HepG2 (cell line): Measurements from ENCODE around the gene BABAM2. TPM values are rescaled to one million over a fixed set of nuclear protein-coding genes. Genes with fewer than 3 reads are reported as not detected.

Experiments used
- ATAC-seq: fragments of 200-7000 bp; cut with Tn5 transposase; 3 replicates; pipeline ENCODE4 v1.9.1; 2020; ENCODE audit warnings: mild to moderate bottlenecking, moderate library complexity
- BruUV-seq: library from RNA; stranded (reverse); fragments of 400-500 nt; replicated peaks from 2 replicates; lab custom pipeline; 2021; lab: Mats Ljungman, UMichigan
- CTCF ChIA-PET: fragments of 300-600 bp; formaldehyde crosslinking; extraction: SDS; loops from one replicate; lab custom pipeline; 2021; ENCODE audit warnings: low total read pairs, inconsistent platforms, low intra/inter-chr PET ratio; lab: Yijun Ruan, JAX
- POLR2A ChIA-PET: fragments of 350-600 bp; sonication (Branson Sonifier 250); formaldehyde crosslinking; loops from one replicate; lab custom pipeline; 2020; ENCODE audit warnings: antibody characterized with exemption, inconsistent platforms; lab: Yijun Ruan, JAX
- DNase-seq: peaks from one replicate; pipeline ENCODE4 v3.0.0-alpha.2; 2015; ENCODE audit warnings: low spot score
- FAIRE-seq: peaks from 3 replicates; lab custom pipeline; 2011; peaks lifted over from hg19 to GRCh38; lab: Jason Lieb, UNC
- H2AFZ ChIP-seq: one replicate; pipeline ENCODE4 v1.6.1; 2011; ENCODE audit warnings: low read length, inconsistent platforms
- H3K27ac ChIP-seq: fragments of 300-600 bp; 3 replicates; pipeline ENCODE4 v1.8.0; 2011; ENCODE audit warnings: mixed run types, mild to moderate bottlenecking, mixed read lengths, low read length, inconsistent platforms; ENCODE audit not compliant: insufficient read depth; ENCODE audit errors: extremely low read length
- H3K27me3 ChIP-seq, 2 experiments: fragments of 200-600 bp in 1 of 2; 2 replicates in 1 of 2; 3 replicates in 1 of 2; pipeline versions ENCODE4 v1.6.0 to v1.8.0; 2011; ENCODE audit warnings: low read length in 2 of 2, mild to moderate bottlenecking in 2 of 2, moderate library complexity in 2 of 2, inconsistent platforms in 1 of 2; ENCODE audit not compliant: insufficient read depth in 2 of 2, control insufficient read depth in 1 of 2
- H3K36me3 ChIP-seq, 2 experiments: fragments of 200-600 bp in 1 of 2; replicated peaks in 1 of 2; 2 replicates in 1 of 2; 3 replicates in 1 of 2; pipeline versions ENCODE4 v1.5.1 to v1.8.0; 2011; ENCODE audit warnings: low read length in 2 of 2, inconsistent platforms in 1 of 2; ENCODE audit not compliant: insufficient read depth in 2 of 2, control insufficient read depth in 1 of 2
- H3K4me1 ChIP-seq: 2 replicates; pipeline ENCODE4 v1.5.1; 2012; ENCODE audit warnings: low read length, inconsistent platforms; ENCODE audit not compliant: insufficient read depth
- H3K4me2 ChIP-seq: 2 replicates; pipeline ENCODE4 v1.6.0; 2011; ENCODE audit warnings: low read depth, low read length, inconsistent platforms
- H3K4me3 ChIP-seq, 3 experiments: fragments of 200-600 bp in 1 of 3; sonication (generic), shearing (Covaris generic) in 1 of 3; replicated peaks in 1 of 3; 2 replicates each; pipeline ENCODE4 v1.5.1; 2011 to 2016; ENCODE audit warnings: low read length in 3 of 3, inconsistent platforms in 2 of 3, low read depth in 2 of 3, mild to moderate bottlenecking in 2 of 3, control low read depth in 1 of 3, mixed read lengths in 1 of 3; ENCODE audit not compliant: insufficient read depth in 1 of 3
- H3K79me2 ChIP-seq: one replicate; pipeline ENCODE4 v1.6.1; 2011; ENCODE audit warnings: low read length, inconsistent platforms; ENCODE audit not compliant: insufficient read depth
- H3K9ac ChIP-seq: 2 replicates; pipeline ENCODE4 v1.6.0; 2011; ENCODE audit warnings: mild to moderate bottlenecking, low read depth, low read length, inconsistent platforms; ENCODE audit not compliant: insufficient read depth
- H3K9me3 ChIP-seq: 2 replicates; pipeline ENCODE4 v1.5.1; 2012; ENCODE audit warnings: mild to moderate bottlenecking, low read length
- H4K20me1 ChIP-seq: 2 replicates; pipeline ENCODE4 v1.6.0; 2011; ENCODE audit warnings: inconsistent platforms, mild to moderate bottlenecking, low read length, moderate library complexity; ENCODE audit not compliant: insufficient read depth
- KDM5B ChIP-seq: sonication (generic); formaldehyde crosslinking; IDR thresholded peaks from 2 replicates; pipeline ENCODE4 v1.4.0; 2020; ENCODE audit warnings: missing genetic modification reagents, mild to moderate bottlenecking, borderline replicate concordance
- POLR2A ChIP-seq, 2 experiments: IDR thresholded peaks; 2 replicates each; pipeline ENCODE4 v1.6.1; 2011; ENCODE audit warnings: low read depth in 2 of 2, low read length in 2 of 2, mild to moderate bottlenecking in 1 of 2, moderate library complexity in 1 of 2; ENCODE audit not compliant: insufficient read depth in 1 of 2
- PRPF4 ChIP-seq: fragments of 200-400 bp; formaldehyde crosslinking; IDR thresholded peaks from 2 replicates; pipeline ENCODE4 v1.6.1; 2016; ENCODE audit warnings: low read length, low read depth; ENCODE audit not compliant: poor library complexity, severe bottlenecking
- RFX3 ChIP-seq: IDR thresholded peaks from 2 replicates; pipeline ENCODE4 v1.6.1; 2016; ENCODE audit warnings: missing biosample characterization, missing genetic modification reagents
- RXRB ChIP-seq: IDR thresholded peaks from 2 replicates; pipeline ENCODE4 v1.6.1; 2016; ENCODE audit warnings: borderline replicate concordance, missing genetic modification reagents, missing compliant biosample characterization
- ZC3H4 ChIP-seq: sonication (generic); formaldehyde crosslinking; IDR thresholded peaks from 2 replicates; pipeline ENCODE4 v1.4.0; 2020; ENCODE audit warnings: missing genetic modification reagents, borderline replicate concordance
- ZFP1 ChIP-seq: IDR thresholded peaks from 2 replicates; pipeline ENCODE4 v1.6.1; 2016
- ZNF34 ChIP-seq: sonication (generic); formaldehyde crosslinking; IDR thresholded peaks from 2 replicates; pipeline ENCODE4 v1.4.0; 2020; ENCODE audit warnings: mild to moderate bottlenecking, missing genetic modification reagents, borderline replicate concordance
- ZNF556 ChIP-seq: sonication (generic); formaldehyde crosslinking; IDR thresholded peaks from 2 replicates; pipeline ENCODE4 v1.4.0; 2020; ENCODE audit warnings: mild to moderate bottlenecking, missing genetic modification reagents, borderline replicate concordance
- ZNF572 ChIP-seq: sonication (generic); formaldehyde crosslinking; IDR thresholded peaks from 2 replicates; pipeline ENCODE4 v1.5.1; 2020; ENCODE audit warnings: mild to moderate bottlenecking, missing genetic modification reagents
- WGBS: methylation state at CpG from one replicate; pipeline ENCODE4 v1.1.6; 2017; ENCODE audit warnings: low lambda C conversion rate; 5-methylcytosine and 5-hydroxymethylcytosine counted together
- in situ Hi-C: cut with HindIII; loops from 2 replicates; pipeline ENCODE4 v1.10.0; 2017; ENCODE audit warnings: low pct_unique_long_range_greater_than_20kb; ENCODE audit not compliant: extremely low pct_ligation_motif_present
- intact Hi-C: fragments of 100-400 bp; cut with micrococcal nuclease; formaldehyde crosslinking; loops from one replicate; pipeline ENCODE4 v1.10.0; 2022; ENCODE audit not compliant: unreplicated experiment
- polyA plus RNA-seq, 8 experiments: library from polyadenylated mRNA; depleted of rRNA in 3 of 8; stranded (reverse) in 7 of 8; unstranded in 1 of 8; fragments of >200 nt; fragmentation: Illumina TruSeq in 4 of 8; extraction: Trizol in 4 of 8; gene quantifications; 2 replicates each; pipeline versions ENCODE4 v1.2.1 to v1.2.3, GENCODE V29; 2011 to 2016; ENCODE audit warnings: low read depth in 4 of 8, missing spikeins in 1 of 8, mixed read lengths in 1 of 8; ENCODE audit not compliant: insufficient read depth in 1 of 8
- total RNA-seq, 5 experiments: library from RNA; depleted of rRNA; stranded (reverse); fragments of >200 nt; fragmentation: Illumina TruSeq; extraction: Trizol; gene quantifications; 2 replicates each; pipeline ENCODE4 v1.2.3, GENCODE V29; 2016; ENCODE audit warnings: low read depth in 1 of 5
- TF ChIP-seq, protein P1 (sequence below): IDR thresholded peaks from 2 replicates; pipeline ENCODE4 v1.6.1; 2016; ENCODE audit warnings: missing genetic modification reagents, missing compliant biosample characterization
- TF ChIP-seq, protein P2 (sequence below): sonication (generic); formaldehyde crosslinking; IDR thresholded peaks from 2 replicates; pipeline ENCODE4 v1.8.1; 2023; ENCODE audit warnings: mild to moderate bottlenecking, missing genetic modification reagents, borderline replicate concordance
- TF ChIP-seq, protein P3 (sequence below): sonication (generic); formaldehyde crosslinking; IDR thresholded peaks from 2 replicates; pipeline ENCODE4 v1.4.0; 2020; ENCODE audit warnings: missing genetic modification reagents
- TF ChIP-seq, protein P4 (sequence below): sonication (generic); formaldehyde crosslinking; IDR thresholded peaks from 2 replicates; pipeline ENCODE4 v1.5.0; 2020; ENCODE audit warnings: missing genetic modification reagents, mild to moderate bottlenecking, borderline replicate concordance

BABAM2 gene
- total and polyA plus RNA-seq, 2 of the 13 experiments (the other 11 are each of a cell fraction or from before 2014, with no cell fraction given) = 24.9 to 28.0 TPM

DNA sequence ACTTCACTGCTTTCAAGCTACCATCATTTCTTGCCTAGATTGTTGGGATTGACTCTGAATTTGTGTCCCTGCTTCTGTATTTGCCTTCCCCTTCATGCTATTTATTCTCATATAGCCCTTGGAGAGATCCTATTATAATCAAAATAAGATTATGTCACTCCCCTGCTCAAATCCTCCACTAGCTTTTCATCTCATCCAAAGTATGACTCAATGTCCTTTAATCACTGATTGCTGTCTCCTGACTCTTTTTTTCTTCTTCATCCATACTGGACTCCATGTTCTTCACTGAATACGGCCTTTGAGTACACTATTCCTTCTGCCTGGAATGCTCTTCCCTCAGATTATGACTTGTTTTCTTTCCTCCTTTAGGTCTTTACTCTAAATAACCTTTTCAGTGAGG, 5.3 kb upstream of the BABAM2 start:
- WGBS = 92% methylated on average over 1 of the region's 1 CpG
- BruUV-seq = no TSS peak
- Histone ChIP-seq H4K20me1 (no peaks in the 10 kb centered on the region), H3K9ac (no peak overlapping the region), H3K9me3 (no peaks in the 10 kb centered on the region), H3K27ac (no peak overlapping the region), H3K4me2 (no peak overlapping the region), H3K36me3 (no peaks in the 10 kb centered on the region), H2AFZ (no peak overlapping the region), H3K4me1 (peaks cover 18% of the 10 kb centered on the region), H3K79me2 (peaks cover 10% of the 10 kb centered on the region), H3K4me3 (no peak overlapping the region), H3K27me3 (no peaks in the 10 kb centered on the region; a peak in 1 of 5 replicates)
- in situ Hi-C loops (loop anchor here (10.0 kb wide), 1 partner anchor 520 kb away; no protein-coding TSS in a partner anchor), intact Hi-C loops (no loop called here)
- ChIA-PET CTCF (no interaction called here), POLR2A (interaction anchor here (1.3 kb wide), 1 partner anchor 10 kb away, joined by 3 read pairs; no protein-coding TSS in a partner anchor)
- ATAC-seq (no peak), FAIRE-seq (no peak), DNase-seq (no peak)
- no peak for TF ChIP-seq ZNF34 (CRISPR knock-in tag)
- no peak for TF ChIP-seq ZNF572 (CRISPR knock-in tag)
- no peak for TF ChIP-seq RXRB (CRISPR knock-in tag)
- TF ChIP-seq POLR2A (IDR thresholded peaks at IDR 0.05; ENCODE audit: insufficient read depth in 1 of 2, low read depth in 2 of 2, low read length in 2 of 2) = no peak
- no peak for TF ChIP-seq ZNF556 (CRISPR knock-in tag)
- TF ChIP-seq, protein P1, sequence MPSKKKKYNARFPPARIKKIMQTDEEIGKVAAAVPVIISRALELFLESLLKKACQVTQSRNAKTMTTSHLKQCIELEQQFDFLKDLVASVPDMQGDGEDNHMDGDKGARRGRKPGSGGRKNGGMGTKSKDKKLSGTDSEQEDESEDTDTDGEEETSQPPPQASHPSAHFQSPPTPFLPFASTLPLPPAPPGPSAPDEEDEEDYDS (CRISPR knock-in tag) = no peak
- TF ChIP-seq, protein P2, sequence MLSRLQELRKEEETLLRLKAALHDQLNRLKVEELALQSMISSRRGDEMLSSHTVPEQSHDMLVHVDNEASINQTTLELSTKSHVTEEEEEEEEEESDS (CRISPR knock-in tag) = no peak
- TF ChIP-seq, protein P3, sequence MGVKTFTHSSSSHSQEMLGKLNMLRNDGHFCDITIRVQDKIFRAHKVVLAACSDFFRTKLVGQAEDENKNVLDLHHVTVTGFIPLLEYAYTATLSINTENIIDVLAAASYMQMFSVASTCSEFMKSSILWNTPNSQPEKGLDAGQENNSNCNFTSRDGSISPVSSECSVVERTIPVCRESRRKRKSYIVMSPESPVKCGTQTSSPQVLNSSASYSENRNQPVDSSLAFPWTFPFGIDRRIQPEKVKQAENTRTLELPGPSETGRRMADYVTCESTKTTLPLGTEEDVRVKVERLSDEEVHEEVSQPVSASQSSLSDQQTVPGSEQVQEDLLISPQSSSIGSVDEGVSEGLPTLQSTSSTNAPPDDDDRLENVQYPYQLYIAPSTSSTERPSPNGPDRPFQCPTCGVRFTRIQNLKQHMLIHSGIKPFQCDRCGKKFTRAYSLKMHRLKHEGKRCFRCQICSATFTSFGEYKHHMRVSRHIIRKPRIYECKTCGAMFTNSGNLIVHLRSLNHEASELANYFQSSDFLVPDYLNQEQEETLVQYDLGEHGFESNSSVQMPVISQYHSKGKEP (CRISPR knock-in tag) = no peak
- no peak for TF ChIP-seq ZFP1
- TF ChIP-seq ZC3H4 (CRISPR knock-in tag) = no peak
- TF ChIP-seq, protein P4, sequence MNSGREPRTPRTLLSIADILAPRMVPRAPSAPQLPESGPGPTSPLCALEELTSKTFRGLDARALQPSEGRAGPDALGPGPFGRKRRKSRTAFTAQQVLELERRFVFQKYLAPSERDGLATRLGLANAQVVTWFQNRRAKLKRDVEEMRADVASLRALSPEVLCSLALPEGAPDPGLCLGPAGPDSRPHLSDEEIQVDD (CRISPR knock-in tag) = no peak
- no peak for TF ChIP-seq RFX3 (CRISPR knock-in tag)
- TF ChIP-seq KDM5B (CRISPR knock-in tag) = no peak
- TF ChIP-seq PRPF4 = no peak
